Stimulated activated naive CD8-positive, alpha-beta T cell treated with anti-CD3 and anti-CD28 coated beads, Interleukin-15, amount 100 ng/mL, for 72 hours (primary cell): Measurements from ENCODE around the gene CEP41.

Experiments used
- ATAC-seq: fragments of 150-1000 bp; cut with Tn5 transposase; 2 replicates; pipeline ENCODE4 v1.10.0; 2021; ENCODE audit warnings: mild to moderate bottlenecking, moderate library complexity
- DNase-seq, 2 donors: peaks; one replicate each; pipeline ENCODE4 v3.0.0; 2021 to 2022
- H3K27ac Mint-ChIP-seq, 2 donors: one replicate each; pipeline ENCODE4 v1.8.0; 2022; ENCODE audit warnings: mild to moderate bottlenecking in 2 of 2, mixed read lengths in 2 of 2, moderate library complexity in 2 of 2
- H3K27me3 Mint-ChIP-seq: one replicate; pipeline ENCODE4 v1.8.0; 2022; ENCODE audit warnings: mixed read lengths
- H3K4me1 Mint-ChIP-seq: one replicate; pipeline ENCODE4 v1.8.0; 2022; ENCODE audit warnings: mild to moderate bottlenecking, mixed read lengths
- H3K4me3 Mint-ChIP-seq, 2 donors: one replicate each; pipeline ENCODE4 v1.8.0; 2022; ENCODE audit warnings: mild to moderate bottlenecking in 2 of 2, mixed read lengths in 2 of 2, moderate library complexity in 1 of 2
- H3K9me3 Mint-ChIP-seq, 2 donors: one replicate each; pipeline ENCODE4 v1.8.0; 2022; ENCODE audit warnings: mixed read lengths in 2 of 2

CEP41 gene

GRCh38 chr7:130440527-130441365 lies at the start of gene CEP41:
Gene CEP41, minus strand, starts transcription at chr7:130441016. Its CDS starts 50 bp downstream, at chr7:130440966.
- peak; percentile 95 to 98 for DNase-seq
- peak; percentile 99 for ATAC-seq
- H3K4me1 Mint-ChIP-seq, result peaks cover 74% of the 10 kb centered on the region
- no peaks in the 10 kb centered on the region for H3K27me3 Mint-ChIP-seq
- peak within 1 kb of the TSS; percentile 98 to 100 for H3K27ac Mint-ChIP-seq
- H3K4me3 Mint-ChIP-seq, result peak within 1 kb of the TSS; percentile 99
- peaks cover 0 to 7% of the 10 kb centered on the region in 2 donors for H3K9me3 Mint-ChIP-seq

GRCh38 chr7:130490311-130490791 lies 49.5 kb upstream of the CEP41 start:
- H3K27ac Mint-ChIP-seq, result no peak overlapping the region
- peaks cover 17% of the 10 kb centered on the region for H3K27me3 Mint-ChIP-seq
- ATAC-seq (no peak), DNase-seq (no peak)
- peaks cover 51% of the 10 kb centered on the region for H3K4me1 Mint-ChIP-seq
- peaks cover 0 to 1% of the 10 kb centered on the region in 2 donors for H3K9me3 Mint-ChIP-seq
- peak overlapping the region; percentile 78 to 84 for H3K4me3 Mint-ChIP-seq

GRCh38 chr7:130489140-130489983 lies 48.5 kb upstream of the CEP41 start:
- no peak overlapping the region for H3K4me3 Mint-ChIP-seq
- no peak for DNase-seq
- H3K9me3 Mint-ChIP-seq, result peaks cover 0 to 9% of the 10 kb centered on the region in 2 donors

GRCh38 chr7:130488392-130489139 lies 47.8 kb upstream of the CEP41 start:
- Mint-ChIP-seq H3K27me3 (peaks cover 17% of the 10 kb centered on the region), H3K4me1 (peaks cover 49% of the 10 kb centered on the region), H3K9me3 (peaks cover 0 to 9% of the 10 kb centered on the region in 2 donors), H3K27ac (no peak overlapping the region), H3K4me3 (no peak overlapping the region)
- DNase-seq, result no peak
- no peak for ATAC-seq

More at GRCh38 chr7:130489140-130489983, 48.5 kb upstream of the CEP41 start:
- peaks cover 56% of the 10 kb centered on the region for H3K4me1 Mint-ChIP-seq
- H3K27ac Mint-ChIP-seq, result no peak overlapping the region
- peaks cover 24% of the 10 kb centered on the region for H3K27me3 Mint-ChIP-seq
- no peak for ATAC-seq

GRCh38 chr7:130486954-130487436 lies 46.2 kb upstream of the CEP41 start:
- Mint-ChIP-seq H3K4me1 (peaks cover 39% of the 10 kb centered on the region), H3K9me3 (peaks cover 0 to 9% of the 10 kb centered on the region in 2 donors), H3K4me3 (peak overlapping the region; percentile 89 to 90), H3K27ac (no peak overlapping the region), H3K27me3 (peaks cover 7% of the 10 kb centered on the region)
- DNase-seq (no peak), ATAC-seq (no peak)

- peak overlapping the region; percentile 86 to 93 for H3K27ac Mint-ChIP-seq
- peaks cover 7% of the 10 kb centered on the region for H3K27me3 Mint-ChIP-seq
- DNase-seq (peak; percentile 74 to 81), ATAC-seq (peak; percentile 92)
- peaks cover 0 to 9% of the 10 kb centered on the region in 2 donors for H3K9me3 Mint-ChIP-seq
- peak overlapping the region; percentile 89 to 90 for H3K4me3 Mint-ChIP-seq
- H3K4me1 Mint-ChIP-seq, result peaks cover 34% of the 10 kb centered on the region
These were observed 45.5 kb upstream of the CEP41 start for GRCh38 chr7:130486114-130486953.

GRCh38 chr7:130485734-130486113 lies 44.9 kb upstream of the CEP41 start:
- peaks cover 29% of the 10 kb centered on the region for H3K4me1 Mint-ChIP-seq

GRCh38 chr7:130483031-130483430 lies 42.2 kb upstream of the CEP41 start:
- DNase-seq (no peak), ATAC-seq (no peak)
- Mint-ChIP-seq H3K4me1 (peaks cover 29% of the 10 kb centered on the region), H3K27ac (no peak overlapping the region), H3K9me3 (peaks cover under 1 to 9% of the 10 kb centered on the region in 2 donors), H3K27me3 (peaks cover 7% of the 10 kb centered on the region), H3K4me3 (no peak overlapping the region)

More at GRCh38 chr7:130485734-130486113, 44.9 kb upstream of the CEP41 start:
- H3K27ac Mint-ChIP-seq, result peak overlapping the region in 1 of 2 donors; percentile 59
- peaks cover 7% of the 10 kb centered on the region for H3K27me3 Mint-ChIP-seq
- H3K4me3 Mint-ChIP-seq, result peak overlapping the region; percentile 34 to 89
- peaks cover 0 to 9% of the 10 kb centered on the region in 2 donors for H3K9me3 Mint-ChIP-seq
- ATAC-seq, result peak; percentile 4
- DNase-seq, result no peak

GRCh38 chr7:130481898-130482297 lies 41.1 kb upstream of the CEP41 start:
- H3K27ac Mint-ChIP-seq, result no peak overlapping the region
- no peak overlapping the region for H3K4me3 Mint-ChIP-seq
- H3K4me1 Mint-ChIP-seq, result peaks cover 24% of the 10 kb centered on the region
- peaks cover 8 to 9% of the 10 kb centered on the region in 2 donors for H3K9me3 Mint-ChIP-seq
- peaks cover 7% of the 10 kb centered on the region for H3K27me3 Mint-ChIP-seq
- DNase-seq (no peak), ATAC-seq (no peak)

GRCh38 chr7:130479716-130480400 lies 39.0 kb upstream of the CEP41 start:
- H3K27me3 Mint-ChIP-seq, result peaks cover 4% of the 10 kb centered on the region
- peaks cover 2 to 8% of the 10 kb centered on the region in 2 donors for H3K9me3 Mint-ChIP-seq
- no peak overlapping the region for H3K4me3 Mint-ChIP-seq
- H3K4me1 Mint-ChIP-seq, result peaks cover 4% of the 10 kb centered on the region
- no peak overlapping the region for H3K27ac Mint-ChIP-seq
- DNase-seq (no peak), ATAC-seq (no peak)

- Mint-ChIP-seq H3K4me3 (no peak overlapping the region), H3K4me1 (no peaks in the 10 kb centered on the region)
These were observed 38.2 kb upstream of the CEP41 start for GRCh38 chr7:130478991-130479390.

GRCh38 chr7:130476297-130477150 lies 35.7 kb upstream of the CEP41 start:
- ATAC-seq (no peak), DNase-seq (no peak)
- Mint-ChIP-seq H3K4me3 (no peak overlapping the region), H3K9me3 (peaks cover 0 to 8% of the 10 kb centered on the region in 2 donors), H3K4me1 (no peaks in the 10 kb centered on the region), H3K27me3 (no peaks in the 10 kb centered on the region), H3K27ac (no peak overlapping the region)

More at GRCh38 chr7:130478991-130479390, 38.2 kb upstream of the CEP41 start:
- DNase-seq (no peak), ATAC-seq (no peak)
- Mint-ChIP-seq H3K27ac (peak overlapping the region in 1 of 2 donors; percentile 39), H3K9me3 (peaks cover 0 to 8% of the 10 kb centered on the region in 2 donors), H3K27me3 (no peaks in the 10 kb centered on the region)

- DNase-seq, result no peak
- no peak overlapping the region for H3K4me3 Mint-ChIP-seq
- peaks cover 0 to 8% of the 10 kb centered on the region in 2 donors for H3K9me3 Mint-ChIP-seq
- no peak for ATAC-seq
- H3K4me1 Mint-ChIP-seq, result no peaks in the 10 kb centered on the region
- H3K27me3 Mint-ChIP-seq, result no peaks in the 10 kb centered on the region
- H3K27ac Mint-ChIP-seq, result no peak overlapping the region
These were observed 35.0 kb upstream of the CEP41 start for GRCh38 chr7:130475776-130476175.
